Right lung (tissue), 5 donors: ENCODE results near the gene MEPCE. TPM values are rescaled to one million over a fixed set of nuclear protein-coding genes. Genes with fewer than 3 reads are reported as not detected.
"Not testable (repeated sequence)": the region's sequence is repeated elsewhere in the genome, so short reads cannot be mapped to it uniquely, and the experiment has no call there.

Experiments used
- DNase-seq, 2 donors: peaks; one replicate each; pipeline ENCODE4 v3.0.0-alpha.2; 2013
- polyA plus RNA-seq, 5 donors: library from polyadenylated mRNA; unstranded; fragments of 120-200 nt; gene quantifications; one replicate each; pipeline versions ENCODE4 v1.2.1 to v1.2.3, GENCODE V29; 2013; ENCODE audit warnings: inconsistent platforms in 1 of 5, low replicate concordance in 1 of 5; ENCODE audit not compliant: insufficient read length in 5 of 5, insufficient read depth in 1 of 5

MEPCE gene
- polyA plus RNA-seq, 5 donors, result 39.7 to 51.2 (median 43.3) TPM

- no peak for DNase-seq
Observed at GRCh38 chr7:100432621-100433275, 3.1 kb downstream of the MEPCE start.

GRCh38 chr7:100433276-100433591 is 3.6 kb downstream of the MEPCE start:
- DNase-seq, result no peak

DNA sequence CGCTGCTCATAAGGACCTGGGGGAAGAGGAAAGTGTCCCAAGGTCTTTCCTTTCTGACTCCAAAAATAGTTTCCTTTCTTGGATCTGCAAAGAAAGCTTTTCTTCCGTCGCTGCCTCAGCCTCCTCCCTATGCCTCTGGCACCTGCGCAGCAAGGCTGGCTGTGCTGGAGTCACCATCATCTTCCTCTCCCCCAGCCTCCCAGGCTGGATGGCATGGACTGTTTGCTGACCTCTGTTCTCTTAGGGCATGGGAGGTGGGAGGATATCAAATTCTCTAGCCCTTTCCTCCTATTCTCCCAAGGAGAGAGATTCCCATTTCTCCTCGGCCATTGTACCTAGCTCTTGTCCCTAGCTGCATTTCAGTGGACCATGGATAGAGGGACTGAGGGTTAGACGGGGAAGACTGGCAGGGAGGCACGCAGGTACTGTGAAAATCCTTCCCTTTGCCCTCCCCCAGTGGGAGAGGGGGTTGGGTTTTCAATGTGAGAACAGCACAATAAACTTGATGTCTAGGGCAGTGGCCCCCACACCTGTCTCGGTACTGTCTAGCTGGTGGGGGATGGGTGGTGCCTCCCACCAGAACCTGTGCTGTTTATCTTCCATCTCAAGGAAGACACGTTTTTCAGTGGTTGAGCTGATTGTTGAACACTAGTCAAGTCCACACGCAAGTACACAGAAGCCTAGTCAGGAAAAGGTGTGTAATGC is 4.1 kb downstream of the MEPCE start:
- no peak for DNase-seq

DNA sequence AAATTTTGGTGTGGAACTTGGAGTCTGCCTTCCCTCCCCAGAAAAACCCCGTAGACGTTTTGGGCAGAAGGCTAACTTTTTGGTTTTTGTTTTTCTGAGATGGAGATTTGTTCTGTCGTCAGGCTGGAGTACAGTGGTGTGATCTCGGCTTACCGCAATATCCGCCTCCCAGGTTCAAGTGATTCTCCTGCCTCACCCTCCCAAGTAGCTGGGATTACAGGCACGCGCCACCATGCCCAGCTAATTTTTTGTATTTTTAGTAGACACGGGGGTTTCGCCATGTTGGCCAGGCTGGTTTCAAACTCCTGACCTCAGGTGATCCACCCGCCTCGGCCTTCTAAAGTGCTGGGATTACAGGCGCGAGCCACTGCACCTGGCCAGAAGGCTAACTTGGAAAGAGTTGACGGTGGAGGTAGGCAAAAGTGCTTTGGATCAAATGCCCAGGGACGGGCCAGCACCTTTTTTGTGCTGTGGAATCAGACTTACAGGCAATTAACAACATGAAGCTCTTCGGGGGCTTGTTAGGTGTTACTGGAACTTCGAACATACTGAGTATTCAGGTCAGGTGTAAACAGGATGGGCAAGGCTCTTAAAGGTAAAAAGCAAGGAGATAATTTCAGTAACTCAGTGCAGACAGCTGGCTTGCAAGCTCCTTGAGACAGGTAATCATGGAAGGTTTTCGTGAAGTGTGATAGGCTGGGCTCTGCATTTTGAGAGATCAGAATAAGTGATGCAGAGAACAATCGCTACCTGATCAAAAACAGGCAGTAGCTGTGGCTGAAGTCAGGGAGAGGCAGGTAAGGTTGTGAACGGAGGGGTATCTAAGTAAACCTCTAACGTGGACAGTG is 4.9 kb downstream of the MEPCE start:
- no peak for DNase-seq

- DNase-seq, result peak in 1 of 2 donors; percentile 33
Observed at GRCh38 chr7:100435401-100436304, 6.0 kb downstream of the MEPCE start.

DNA sequence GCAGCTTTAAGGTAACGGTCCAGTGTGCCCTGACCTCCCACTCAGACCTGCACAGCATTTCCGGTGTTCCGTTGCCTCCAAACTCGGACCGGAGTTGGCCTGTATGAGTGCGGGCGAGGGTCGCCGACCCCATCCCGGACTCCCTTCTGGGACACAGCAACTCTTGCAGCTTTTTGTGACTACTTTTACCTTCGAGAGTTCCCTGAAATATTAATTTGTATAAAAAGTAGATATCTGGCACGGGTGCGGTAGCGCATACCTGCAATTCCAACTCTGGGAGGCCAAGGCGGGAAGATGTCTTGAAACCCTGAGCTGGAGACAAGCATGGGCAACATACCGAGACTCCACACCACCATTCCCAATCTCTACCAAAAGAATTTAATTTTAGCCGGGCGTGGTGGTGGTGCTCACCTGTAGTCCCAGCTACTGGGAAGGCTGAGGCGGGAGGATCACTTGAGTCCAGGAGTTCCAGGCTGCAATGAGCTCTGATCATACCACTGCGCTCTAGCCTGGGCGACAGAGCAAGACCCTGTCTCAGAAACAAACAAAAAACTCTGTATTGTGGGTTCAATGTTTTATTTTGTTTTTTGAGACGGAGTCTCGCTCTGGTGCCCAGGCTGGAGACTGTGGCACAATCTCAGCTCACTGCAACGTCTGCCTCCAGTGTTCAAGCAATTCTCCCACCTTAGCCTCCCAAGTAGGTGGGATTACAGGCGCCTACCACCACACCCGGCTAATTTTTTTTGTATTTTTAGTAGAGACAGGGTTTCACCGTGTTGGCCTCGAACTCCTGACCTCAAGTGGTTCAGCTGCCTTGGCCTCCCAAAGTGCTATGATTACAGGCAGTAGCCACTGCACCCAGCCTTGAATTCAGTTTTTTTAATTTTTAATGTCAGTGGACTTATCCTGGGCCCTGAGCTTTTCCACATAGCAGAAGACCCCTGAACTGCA is 7.8 kb downstream of the MEPCE start:
- DNase-seq, result no peak

DNA sequence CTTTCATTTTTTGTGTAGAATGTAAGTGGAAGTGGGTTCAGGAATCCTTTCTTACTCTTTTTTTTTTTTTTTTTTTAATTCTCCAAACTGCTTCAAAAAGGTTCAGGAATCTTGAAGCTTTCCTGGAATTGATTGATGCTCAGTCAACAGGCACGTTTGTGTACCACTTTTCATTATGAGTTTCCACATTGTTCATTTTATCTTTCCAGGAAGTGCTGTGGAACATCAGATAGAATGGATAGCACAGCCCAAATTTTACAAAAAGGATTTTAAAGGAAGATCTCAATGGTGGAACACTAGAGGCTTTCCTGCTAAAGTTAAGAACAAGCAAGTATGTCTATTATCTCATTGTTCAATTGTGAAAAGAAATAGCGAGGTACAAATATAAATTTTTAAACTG is 8.5 kb downstream of the MEPCE start:
- no peak for DNase-seq

DNA sequence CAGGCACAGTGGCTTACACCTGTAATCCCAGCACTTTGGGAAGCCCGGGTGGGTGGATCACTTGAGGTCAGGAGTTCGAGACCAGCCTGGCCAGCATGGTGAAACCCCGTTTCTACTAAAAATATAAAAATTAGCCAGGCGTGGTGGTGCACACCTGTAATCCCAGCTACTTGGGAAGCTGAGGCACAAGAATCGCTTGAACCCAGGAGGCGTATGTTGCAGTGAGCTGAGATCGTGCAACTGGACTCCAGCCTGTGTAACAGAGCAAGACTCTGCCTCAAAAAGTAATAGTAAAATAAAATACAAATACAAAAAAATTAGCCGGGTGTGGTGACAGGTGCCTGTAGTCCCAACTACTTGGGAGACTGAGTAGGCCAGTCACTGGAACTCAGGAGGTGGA is 9.1 kb downstream of the MEPCE start:
- not testable (repeated sequence) for DNase-seq

DNA sequence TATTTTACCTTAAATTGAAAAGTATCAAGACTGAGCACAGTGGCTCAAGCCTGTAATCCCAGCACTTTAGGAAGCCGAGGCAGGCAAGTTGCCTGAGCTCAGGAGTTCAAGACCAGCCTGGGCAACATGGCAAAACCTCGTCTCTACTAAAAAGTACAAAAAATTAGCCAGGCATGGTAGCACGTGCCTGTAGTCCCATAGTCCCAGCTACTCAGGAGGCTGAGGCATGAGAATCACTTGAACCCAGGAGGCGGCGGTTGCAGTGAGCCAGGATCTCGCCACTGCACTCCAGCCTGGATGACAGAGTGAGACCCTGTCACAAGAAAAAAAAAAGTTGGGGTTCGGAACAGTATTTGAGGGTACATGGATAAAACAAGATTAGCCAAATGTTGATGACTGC is 9.6 kb downstream of the MEPCE start:
- not testable (repeated sequence) for DNase-seq

GRCh38 chr7:100441641-100442535 is 12.3 kb downstream of the MEPCE start:
- no peak for DNase-seq

- no peak for DNase-seq
Observed at GRCh38 chr7:100443096-100443840, 13.6 kb downstream of the MEPCE start.

DNA sequence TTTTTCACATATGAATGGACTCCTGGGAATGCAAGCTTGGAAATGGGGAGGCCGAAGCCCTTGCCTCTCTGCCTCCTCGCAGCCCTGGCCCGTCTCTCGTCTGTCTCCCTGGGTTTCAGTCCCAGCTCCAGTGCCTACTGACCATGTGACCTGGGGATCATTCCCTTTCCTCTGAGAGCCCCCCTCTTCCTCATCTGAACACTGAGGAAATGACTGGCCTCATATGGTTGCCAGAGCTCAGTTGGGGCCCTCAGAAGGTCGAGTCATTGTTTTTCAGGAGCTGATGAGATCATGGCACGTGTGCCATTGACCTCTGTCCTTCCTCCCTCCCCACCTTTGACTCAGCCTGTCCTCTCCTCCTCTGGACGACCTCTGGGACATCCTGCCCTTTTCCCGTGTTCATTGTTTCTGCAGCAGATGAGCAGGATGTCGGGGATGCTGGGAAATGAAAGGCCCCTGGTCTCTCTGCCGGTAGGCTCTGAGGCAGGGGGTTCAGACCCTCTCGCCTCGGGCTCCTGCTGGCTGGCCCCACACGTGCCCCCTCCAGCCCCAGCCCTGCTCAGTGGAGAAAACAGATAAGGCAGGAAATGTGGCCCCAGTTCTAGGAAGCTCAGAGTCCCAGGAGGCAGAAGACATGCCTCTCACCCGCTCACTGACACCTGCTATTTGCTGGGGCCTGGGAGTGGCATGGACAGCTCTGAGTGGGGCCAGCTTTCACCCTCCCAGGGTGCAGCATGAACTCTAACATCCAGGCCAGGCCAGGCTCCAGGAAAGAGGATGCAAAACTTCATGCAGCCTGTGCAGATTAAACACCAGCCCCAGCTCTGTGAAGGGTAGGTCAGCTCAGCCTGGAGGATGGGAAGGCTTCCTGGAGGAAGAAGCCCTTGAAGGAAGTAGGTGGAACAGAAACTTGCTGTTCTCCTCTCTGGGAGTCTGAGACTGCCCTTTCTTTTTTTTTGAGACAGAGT is 15.0 kb downstream of the MEPCE start:
- peak in 1 of 2 donors; percentile 40 for DNase-seq

DNA sequence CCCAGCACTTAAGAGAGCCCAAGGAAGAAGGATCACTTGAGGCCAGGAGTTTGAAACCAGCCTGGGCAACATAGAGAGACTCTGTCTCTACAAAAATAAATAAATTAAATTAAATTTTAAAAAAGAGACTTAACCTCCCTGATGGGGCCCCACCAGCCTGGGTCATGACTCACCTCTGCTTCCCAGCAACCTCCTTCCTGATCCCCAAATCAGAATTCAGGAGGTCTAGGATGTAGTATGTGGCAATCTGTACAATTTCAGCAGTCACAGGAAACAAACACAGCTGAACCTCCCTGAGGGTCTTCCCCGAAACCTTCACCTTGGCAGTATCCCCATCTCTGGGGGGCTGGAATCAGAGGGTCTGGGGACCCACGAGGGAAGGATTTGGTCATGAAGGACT is 16.4 kb downstream of the MEPCE start:
- DNase-seq, result no peak

GRCh38 chr7:100447363-100447762 is 17.7 kb downstream of the MEPCE start:
- not testable (repeated sequence) for DNase-seq

GRCh38 chr7:100449190-100449795 is 19.7 kb downstream of the MEPCE start:
- no peak for DNase-seq

- DNase-seq, result no peak
Observed at GRCh38 chr7:100452513-100452912, 22.9 kb downstream of the MEPCE start.

DNA sequence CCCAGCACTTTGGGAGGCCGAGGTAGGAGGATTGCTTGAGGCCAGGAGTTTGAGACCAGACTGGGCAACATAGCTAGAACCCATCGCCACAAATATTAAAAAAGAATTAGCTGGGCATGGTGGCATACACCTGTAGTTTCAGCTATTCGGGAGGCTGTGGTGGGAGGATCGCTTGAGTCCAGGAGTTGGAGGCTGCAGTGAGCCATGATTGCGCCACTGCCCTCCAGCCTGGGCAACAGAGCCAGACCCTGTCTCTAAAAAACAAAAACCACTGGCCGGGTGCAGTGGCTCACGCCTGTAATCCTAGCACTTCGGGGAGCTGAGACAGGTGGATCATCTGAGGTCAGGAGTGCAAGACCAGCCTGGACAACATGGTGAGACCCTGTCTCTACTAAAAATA is 24.2 kb downstream of the MEPCE start:
- DNase-seq, result not testable (repeated sequence)
